ENCODE measurements around the gene SORD.
"Not testable (repeated sequence)": the region's sequence is repeated elsewhere in the genome, so short reads cannot be mapped to it uniquely, and the experiment has no call there.

The SORD gene

GRCh38 chr15:45022871-45023658, at the start of gene SORD:
SORD (plus strand) TSS chr15:45023195; CDS start chr15:45023284, 89 bp downstream.
- peak; percentile 92 to 94 for DNase-seq (ENCODE audit: low read depth in 2 of 2)

- DNase-seq (ENCODE audit: low read depth in 2 of 2), result not testable (repeated sequence)
Measured at GRCh38 chr15:44976183-44976582, 46.8 kb upstream of the SORD start.

- DNase-seq (ENCODE audit: low read depth in 2 of 2), result not testable (repeated sequence)
Measured at GRCh38 chr15:44977781-44978180, 45.2 kb upstream of the SORD start.

GRCh38 chr15:44979617-44980339, 43.2 kb upstream of the SORD start:
- not testable (repeated sequence) for DNase-seq (ENCODE audit: low read depth in 2 of 2)

GRCh38 chr15:44984144-44984543, 38.9 kb upstream of the SORD start:
- not testable (repeated sequence) for DNase-seq (ENCODE audit: low read depth in 2 of 2)

- DNase-seq (ENCODE audit: low read depth in 2 of 2), result not testable (repeated sequence)
Measured at GRCh38 chr15:44986346-44987055, 36.5 kb upstream of the SORD start.

- not testable (repeated sequence) for DNase-seq (ENCODE audit: low read depth in 2 of 2)
Measured at GRCh38 chr15:44987711-44988110, 35.3 kb upstream of the SORD start.

GRCh38 chr15:44988184-44988869, 34.7 kb upstream of the SORD start:
- not testable (repeated sequence) for DNase-seq (ENCODE audit: low read depth in 2 of 2)

- not testable (repeated sequence) for DNase-seq (ENCODE audit: low read depth in 2 of 2)
Measured at GRCh38 chr15:44988870-44989219, 34.1 kb upstream of the SORD start.

GRCh38 chr15:44997632-44998031, 25.4 kb upstream of the SORD start:
- DNase-seq (ENCODE audit: low read depth in 2 of 2), result not testable (repeated sequence)

- DNase-seq (ENCODE audit: low read depth in 2 of 2), result no peak
Measured at GRCh38 chr15:44999105-44999504, 23.9 kb upstream of the SORD start.

GRCh38 chr15:45001180-45001579, 21.8 kb upstream of the SORD start:
- not testable (repeated sequence) for DNase-seq (ENCODE audit: low read depth in 2 of 2)

- DNase-seq (ENCODE audit: low read depth in 2 of 2), result not testable (repeated sequence)
Measured at GRCh38 chr15:45003731-45004410, 19.1 kb upstream of the SORD start.

- not testable (repeated sequence) for DNase-seq (ENCODE audit: low read depth in 2 of 2)
Measured at GRCh38 chr15:45004590-45005175, 18.3 kb upstream of the SORD start.

- DNase-seq (ENCODE audit: low read depth in 2 of 2), result no peak
Measured at GRCh38 chr15:45009046-45009445, 13.9 kb upstream of the SORD start.

GRCh38 chr15:45015114-45015513, 7.9 kb upstream of the SORD start:
- DNase-seq (ENCODE audit: low read depth in 2 of 2), result not testable (repeated sequence)

- DNase-seq (ENCODE audit: low read depth in 2 of 2), result not testable (repeated sequence)
Measured at GRCh38 chr15:45020222-45020900, 2.6 kb upstream of the SORD start.

- not testable (repeated sequence) for DNase-seq (ENCODE audit: low read depth in 2 of 2)
Measured at GRCh38 chr15:45020901-45021259, 2.1 kb upstream of the SORD start.

GRCh38 chr15:45021348-45021747, 1.6 kb upstream of the SORD start:
- DNase-seq (ENCODE audit: low read depth in 2 of 2), result no peak

- DNase-seq (ENCODE audit: low read depth in 2 of 2), result no peak
Measured at GRCh38 chr15:45023659-45024225, 747 bp downstream of the SORD start.
